ENCODE data around the gene TAF4. TPM values are rescaled to one million over a fixed set of nuclear protein-coding genes. Genes with fewer than 3 reads are reported as not detected.

The TAF4 gene
- total RNA-seq, 2 experiments from 2014 or later, result 20.7 to 21.2 TPM

- POLR2A ChIA-PET, result no interaction called here
- CTCF ChIA-PET, result no interaction called here
These were observed 17.9 kb downstream of the TAF4 start for GRCh38 chr20:62047666-62048345.

GRCh38 chr20:62046431-62046830, 19.2 kb downstream of the TAF4 start:
- POLR2A ChIA-PET, result no interaction called here
- CTCF ChIA-PET, result interaction anchor here (0.8 kb wide), 1 partner anchor 14 kb away, joined by 3 read pairs; no protein-coding TSS in a partner anchor

- CTCF ChIA-PET, result interaction anchor here (0.8 kb wide), 1 partner anchor 13 kb away, joined by 3 read pairs; no protein-coding TSS in a partner anchor
These were observed 20.0 kb downstream of the TAF4 start for GRCh38 chr20:62045529-62046285.

GRCh38 chr20:62045118-62045517, 20.6 kb downstream of the TAF4 start:
- POLR2A ChIA-PET, result no interaction called here
- CTCF ChIA-PET, result no interaction called here

More at GRCh38 chr20:62045529-62046285, 20.0 kb downstream of the TAF4 start:
- POLR2A ChIA-PET, result no interaction called here

GRCh38 chr20:62044631-62045030, 21.1 kb downstream of the TAF4 start:
- ChIA-PET POLR2A (no interaction called here), CTCF (no interaction called here)

GRCh38 chr20:62043131-62043914, 22.4 kb downstream of the TAF4 start:
- ChIA-PET POLR2A (no interaction called here), CTCF (no interaction called here)

- ChIA-PET POLR2A (no interaction called here), CTCF (no interaction called here)
These were observed 23.5 kb downstream of the TAF4 start for GRCh38 chr20:62042025-62042820.

- ChIA-PET POLR2A (no interaction called here), CTCF (no interaction called here)
These were observed 24.7 kb downstream of the TAF4 start for GRCh38 chr20:62040933-62041332.

GRCh38 chr20:62040381-62040922, 25.2 kb downstream of the TAF4 start:
- ChIA-PET CTCF (no interaction called here), POLR2A (no interaction called here)

- POLR2A ChIA-PET, result no interaction called here
- CTCF ChIA-PET, result no interaction called here
These were observed 25.9 kb downstream of the TAF4 start for GRCh38 chr20:62039738-62040137.

GRCh38 chr20:62032609-62033368, 32.9 kb downstream of the TAF4 start:
- ChIA-PET POLR2A (no interaction called here), CTCF (interaction anchor here (0.8 to 2.1 kb wide), 3 partner anchors 14 to 22 kb away, joined by 3 to 5 read pairs (median 3); no protein-coding TSS in a partner anchor)

- ChIA-PET POLR2A (no interaction called here), CTCF (interaction anchor here (2.1 kb wide), 1 partner anchor 21 kb away, joined by 5 read pairs; no protein-coding TSS in a partner anchor)
These were observed 34.1 kb downstream of the TAF4 start for GRCh38 chr20:62031462-62032092.

- CTCF ChIA-PET, result no interaction called here
- POLR2A ChIA-PET, result no interaction called here
These were observed 34.7 kb downstream of the TAF4 start for GRCh38 chr20:62030834-62031434.

GRCh38 chr20:62030357-62030756, 35.3 kb downstream of the TAF4 start:
- ChIA-PET CTCF (no interaction called here), POLR2A (no interaction called here)

GRCh38 chr20:62029949-62030348, 35.7 kb downstream of the TAF4 start:
- ChIA-PET POLR2A (no interaction called here), CTCF (no interaction called here)

GRCh38 chr20:62029296-62029695, 36.4 kb downstream of the TAF4 start:
- CTCF ChIA-PET, result no interaction called here
- POLR2A ChIA-PET, result no interaction called here

GRCh38 chr20:62028384-62028783, 37.3 kb downstream of the TAF4 start:
- CTCF ChIA-PET, result no interaction called here
- POLR2A ChIA-PET, result no interaction called here

- ChIA-PET CTCF (no interaction called here), POLR2A (no interaction called here)
These were observed 37.9 kb downstream of the TAF4 start for GRCh38 chr20:62027698-62028321.
